ENCODE measurements around the gene RAB42. TPM values are rescaled to one million over a fixed set of nuclear protein-coding genes. Genes with fewer than 3 reads are reported as not detected.
"Not testable (repeated sequence)": the region's sequence is repeated elsewhere in the genome, so short reads cannot be mapped to it uniquely, and the experiment has no call there.

RAB42 gene
- total RNA-seq, 2 donors from 2014 or later = 1.5 to 2.0 TPM

DNA sequence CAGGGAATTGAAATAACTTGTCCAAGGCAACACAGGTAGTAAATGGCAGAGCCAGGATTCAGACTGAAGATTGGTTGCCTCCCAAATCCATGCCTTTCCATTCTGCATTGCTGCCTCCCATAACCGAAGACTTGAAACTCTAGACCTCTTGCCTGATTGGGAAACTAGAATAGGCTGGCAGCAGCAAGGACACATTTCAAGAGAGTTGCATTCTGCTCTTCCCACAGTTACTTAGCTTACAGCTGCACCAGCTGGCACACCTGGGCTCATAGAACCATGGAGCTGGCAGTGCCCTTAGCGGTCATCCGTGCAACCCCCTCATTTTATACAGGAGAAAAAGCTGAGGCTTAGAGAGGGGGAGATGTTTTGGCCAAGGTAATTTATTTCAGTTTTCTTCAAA, 31.2 kb upstream of the RAB42 start:
- Histone ChIP-seq H3K36me3 (peaks cover 84% of the 10 kb centered on the region), H3K4me1 (no peaks in the 10 kb centered on the region), H3K9me3 (no peaks in the 10 kb centered on the region), H3K4me3 (no peak overlapping the region), H3K27me3 (no peaks in the 10 kb centered on the region), H3K27ac (no peak overlapping the region)
- no peak for DNase-seq (ENCODE audit: low spot score)
- TF ChIP-seq CTCF (IDR thresholded peaks at IDR 0.05) = no peak

DNA sequence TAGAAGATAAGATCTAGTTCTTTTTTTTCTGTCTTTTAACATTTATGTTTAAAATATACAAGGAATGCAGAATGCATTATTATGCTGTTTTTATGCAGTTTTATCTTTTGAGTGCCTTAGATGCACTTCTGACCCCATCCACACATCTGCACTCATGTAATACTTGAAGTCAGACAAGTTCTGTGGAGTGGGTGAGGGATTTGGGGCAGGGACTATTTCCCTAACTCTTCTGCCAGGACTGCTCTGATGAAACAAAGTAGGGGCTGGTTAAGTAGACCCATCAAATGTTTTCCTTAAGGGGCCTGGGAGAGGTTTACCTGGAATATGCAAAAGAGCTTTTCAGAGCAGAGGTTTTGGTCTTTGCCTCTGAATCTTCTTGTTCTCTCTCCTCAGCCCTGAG, 27.8 kb upstream of the RAB42 start:
- H3K36me3 ChIP-seq = peaks cover 94% of the 10 kb centered on the region
- no peak for TF ChIP-seq CTCF (IDR thresholded peaks at IDR 0.05)
- DNase-seq (ENCODE audit: low spot score) = no peak
- no peaks in the 10 kb centered on the region for H3K4me1 ChIP-seq
- no peaks in the 10 kb centered on the region for H3K9me3 ChIP-seq
- no peaks in the 10 kb centered on the region for H3K27me3 ChIP-seq
- H3K27ac ChIP-seq = no peak overlapping the region
- H3K4me3 ChIP-seq = no peak overlapping the region

DNA sequence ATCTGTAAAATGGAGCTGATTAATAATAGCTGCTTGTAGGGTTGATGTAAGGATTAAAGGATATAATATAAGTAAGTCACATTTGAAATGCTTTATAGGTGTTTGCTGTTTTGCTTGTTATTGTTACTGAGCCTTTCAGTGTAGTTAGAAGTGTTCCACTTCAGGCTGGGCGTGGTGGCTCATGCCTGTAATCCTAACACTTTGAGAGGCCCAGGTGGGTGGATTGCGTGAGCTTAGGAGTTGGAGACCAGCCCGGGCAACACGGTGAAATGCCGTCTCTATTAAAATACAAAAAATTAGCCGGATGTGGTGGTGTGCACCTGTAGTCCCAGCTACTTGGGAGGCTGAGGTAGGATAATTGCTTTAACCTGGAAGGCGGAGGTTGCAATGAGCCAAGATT, 27.0 kb upstream of the RAB42 start:
- Histone ChIP-seq H3K4me3 (no peak overlapping the region), H3K27ac (no peak overlapping the region), H3K36me3 (peaks cover 93% of the 10 kb centered on the region), H3K27me3 (no peaks in the 10 kb centered on the region), H3K4me1 (no peaks in the 10 kb centered on the region), H3K9me3 (no peaks in the 10 kb centered on the region)
- no peak for TF ChIP-seq CTCF (IDR thresholded peaks at IDR 0.05)
- no peak for DNase-seq (ENCODE audit: low spot score)

DNA sequence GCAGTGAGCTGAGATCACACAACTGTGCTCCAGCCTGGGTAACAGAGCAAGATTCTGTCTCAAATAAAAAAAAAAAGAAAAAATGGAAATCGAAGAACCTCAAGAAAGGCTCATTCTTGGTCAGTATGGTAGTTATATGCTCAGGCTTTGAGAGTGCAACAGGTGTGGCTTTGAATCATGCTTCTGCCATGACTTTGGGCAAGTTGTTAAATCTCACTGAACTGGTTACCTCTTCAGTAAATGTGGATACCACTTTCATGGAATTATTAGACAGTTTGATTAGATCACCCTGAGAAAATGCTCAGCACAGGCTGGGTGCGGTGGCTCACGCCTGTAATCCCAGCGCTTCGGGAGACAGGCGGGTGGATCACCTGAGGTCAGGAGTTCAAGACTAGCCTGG, 26.3 kb upstream of the RAB42 start:
- no peak for DNase-seq (ENCODE audit: low spot score)
- Histone ChIP-seq H3K27me3 (no peaks in the 10 kb centered on the region), H3K4me3 (no peak overlapping the region), H3K4me1 (no peaks in the 10 kb centered on the region), H3K27ac (no peak overlapping the region), H3K9me3 (no peaks in the 10 kb centered on the region), H3K36me3 (peaks cover 93% of the 10 kb centered on the region)
- no peak for TF ChIP-seq CTCF (IDR thresholded peaks at IDR 0.05)

DNA sequence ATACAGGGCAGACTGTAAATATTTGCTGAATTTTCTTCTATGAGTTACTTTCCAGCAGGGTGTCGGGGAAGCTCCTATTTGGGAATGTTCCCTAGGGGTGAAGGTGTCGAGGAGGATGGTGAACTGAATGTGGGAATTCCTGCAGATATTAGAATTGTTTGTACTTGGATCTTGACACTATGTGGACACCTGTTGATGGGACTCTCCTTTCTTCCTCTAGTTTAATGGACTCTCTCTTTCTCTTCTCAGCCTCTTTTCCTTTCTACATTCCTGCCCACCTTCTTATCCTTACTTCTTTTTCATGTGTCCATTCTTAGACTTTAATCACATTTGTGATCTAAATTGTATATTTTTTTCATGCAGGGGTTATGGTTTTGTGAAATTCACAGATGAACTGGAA, 25.1 kb upstream of the RAB42 start:
- Histone ChIP-seq H3K36me3 (peaks cover 91% of the 10 kb centered on the region), H3K27me3 (no peaks in the 10 kb centered on the region), H3K27ac (no peak overlapping the region), H3K4me3 (no peak overlapping the region), H3K9me3 (no peaks in the 10 kb centered on the region), H3K4me1 (no peaks in the 10 kb centered on the region)
- no peak for TF ChIP-seq CTCF (IDR thresholded peaks at IDR 0.05)
- no peak for DNase-seq (ENCODE audit: low spot score)

GRCh38 chr1:28571911-28572310, 20.2 kb upstream of the RAB42 start:
- TF ChIP-seq CTCF (IDR thresholded peaks at IDR 0.05) = no peak
- Histone ChIP-seq H3K27ac (no peak overlapping the region), H3K27me3 (no peaks in the 10 kb centered on the region), H3K4me3 (no peak overlapping the region), H3K9me3 (no peaks in the 10 kb centered on the region), H3K4me1 (no peaks in the 10 kb centered on the region), H3K36me3 (peaks cover 66% of the 10 kb centered on the region)
- no peak for DNase-seq (ENCODE audit: low spot score)

DNA sequence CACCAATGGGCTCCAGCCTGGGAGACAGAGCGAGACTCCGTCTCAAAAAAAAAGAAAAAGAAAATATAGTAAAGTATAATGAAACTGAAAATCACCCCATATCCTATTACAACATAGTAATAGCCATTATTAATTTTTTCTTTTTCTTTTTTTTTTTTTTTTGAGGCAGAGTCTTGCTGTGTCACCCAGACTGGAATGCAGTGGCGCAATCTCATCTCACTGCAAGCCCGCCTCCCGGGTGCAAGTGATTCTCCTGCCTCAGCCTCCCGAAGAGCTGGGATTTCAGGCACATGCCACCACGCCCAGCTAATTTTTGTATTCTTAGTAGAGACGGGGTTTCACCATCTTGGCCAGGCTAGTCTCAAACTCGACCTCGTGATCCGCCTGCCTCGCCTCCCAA, 19.2 kb upstream of the RAB42 start:
- not testable (repeated sequence) for DNase-seq (ENCODE audit: low spot score); H3K4me1 ChIP-seq; H3K4me3 ChIP-seq; H3K27ac ChIP-seq; H3K27me3 ChIP-seq; H3K9me3 ChIP-seq
- peaks cover 66% of the 10 kb centered on the region for H3K36me3 ChIP-seq
